ENCODE measurements around the gene MACROD1. TPM values are rescaled to one million over a fixed set of nuclear protein-coding genes. Genes with fewer than 3 reads are reported as not detected.

The MACROD1 gene
- total and polyA plus RNA-seq, 10 of the 15 experiments (the other 5 are each of a cell fraction or from before 2014, with no cell fraction given) = 1.2 to 22.7 (median 11.3) TPM; not detected in 1

DNA sequence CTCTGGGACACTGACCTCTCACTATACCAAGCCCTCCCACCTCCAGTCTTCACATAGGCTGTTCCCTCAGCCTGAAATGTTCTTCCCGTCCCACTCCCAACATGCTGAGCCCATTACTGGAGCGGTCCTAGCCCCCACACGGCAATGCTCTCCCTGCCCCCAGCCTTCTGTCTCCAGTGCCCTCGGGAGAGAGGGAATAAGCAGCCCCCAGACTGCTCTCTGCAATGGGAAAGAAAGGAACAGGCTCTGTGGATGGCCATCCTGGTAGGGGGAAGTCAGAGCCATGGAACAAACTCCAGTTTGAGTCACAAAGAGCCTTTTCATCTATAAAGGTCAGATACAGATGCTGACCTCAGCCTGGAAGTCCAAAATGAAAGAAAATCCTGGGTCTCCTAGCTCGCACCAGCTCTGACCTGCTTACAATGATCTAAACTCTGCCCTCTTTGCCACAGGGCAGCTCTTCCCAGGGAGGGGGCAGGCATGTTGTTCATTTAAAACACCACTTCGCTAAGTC is 67.5 kb downstream of the MACROD1 start (continued):
- TF ChIP-seq ZNF274 (IDR thresholded peaks at IDR 0.05; ENCODE audit: insufficient read depth, insufficient read length) (no peak), HDGF (IDR thresholded peaks at IDR 0.05) (no peak)
- TF ChIP-seq, protein P1, sequence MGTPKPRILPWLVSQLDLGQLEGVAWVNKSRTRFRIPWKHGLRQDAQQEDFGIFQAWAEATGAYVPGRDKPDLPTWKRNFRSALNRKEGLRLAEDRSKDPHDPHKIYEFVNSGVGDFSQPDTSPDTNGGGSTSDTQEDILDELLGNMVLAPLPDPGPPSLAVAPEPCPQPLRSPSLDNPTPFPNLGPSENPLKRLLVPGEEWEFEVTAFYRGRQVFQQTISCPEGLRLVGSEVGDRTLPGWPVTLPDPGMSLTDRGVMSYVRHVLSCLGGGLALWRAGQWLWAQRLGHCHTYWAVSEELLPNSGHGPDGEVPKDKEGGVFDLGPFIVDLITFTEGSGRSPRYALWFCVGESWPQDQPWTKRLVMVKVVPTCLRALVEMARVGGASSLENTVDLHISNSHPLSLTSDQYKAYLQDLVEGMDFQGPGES (IDR thresholded peaks at IDR 0.05) = no peak

DNA sequence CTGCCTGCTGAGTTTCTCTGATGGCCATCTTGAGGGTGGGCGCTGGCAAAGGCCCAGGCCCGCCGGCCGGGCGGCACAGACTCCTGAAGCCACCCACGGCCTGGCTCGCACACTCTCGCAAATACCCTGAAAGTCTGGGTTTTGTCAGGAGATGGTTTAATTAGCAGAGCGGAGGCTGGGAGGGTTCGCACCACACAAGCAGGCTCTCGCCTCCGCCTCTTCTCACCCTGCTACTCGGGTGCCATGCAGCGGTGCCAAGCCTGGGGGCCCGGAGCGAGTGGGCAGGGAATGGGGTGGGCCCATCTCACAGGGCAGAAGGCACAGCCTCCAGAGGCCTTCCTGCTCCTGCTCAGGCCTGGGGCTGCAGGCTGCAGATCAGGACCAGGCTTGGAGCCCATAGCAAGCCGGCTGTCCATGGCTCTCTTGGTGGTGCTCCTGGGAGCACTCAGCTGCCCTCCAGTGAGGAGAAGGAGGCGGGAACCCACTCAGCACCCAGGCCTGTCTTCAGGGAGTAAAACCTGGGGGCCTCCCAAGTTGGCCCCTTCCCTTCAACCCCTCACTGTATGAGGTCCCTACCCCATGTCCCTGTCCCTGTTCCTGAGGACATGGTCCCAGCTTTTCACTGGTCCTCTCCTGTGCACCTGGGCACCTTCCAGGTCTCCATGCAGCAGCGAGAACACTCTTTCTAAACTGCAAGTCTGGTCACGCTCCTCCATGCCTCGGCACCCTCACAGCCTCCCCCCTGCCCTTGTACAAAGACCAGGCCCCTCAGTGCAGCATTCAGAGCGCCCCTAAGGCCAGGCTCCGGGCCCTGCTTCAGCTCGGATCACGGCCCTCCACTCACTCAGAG is 68.2 kb downstream of the MACROD1 start:
- no peak for ATAC-seq
- Histone ChIP-seq H3K9me3 (replicated peaks; ENCODE audit: control insufficient read depth, insufficient read depth, low read length) (no peaks in the 10 kb centered on the region), H2AFZ (ENCODE audit: control insufficient read depth, low read depth, low read length) (no peak overlapping the region), H3K4me3 (no peak overlapping the region), H3K4me1 (ENCODE audit: control insufficient read depth, insufficient read depth, low read length) (no peaks in the 10 kb centered on the region; the same call in 1 of the 2 replicates), H3K27me3 (replicated peaks in 1 of 2; ENCODE audit: control insufficient read depth in 2 of 2, insufficient read depth in 2 of 2, low read length in 1 of 2) (no peaks in the 10 kb centered on the region; a peak in 1 of 4 replicates), H3K79me2 (ENCODE audit: control insufficient read depth, insufficient read depth, low read length) (no peaks in the 10 kb centered on the region), H3K9ac (ENCODE audit: control insufficient read depth, insufficient read depth, low read length) (no peak overlapping the region), H4K20me1 (ENCODE audit: control insufficient read depth, insufficient read depth) (no peaks in the 10 kb centered on the region), H3K4me2 (ENCODE audit: control insufficient read depth, insufficient read depth) (no peak overlapping the region), H3K27ac (ENCODE audit: control insufficient read depth, insufficient read depth) (no peak overlapping the region), H3K36me3 (ENCODE audit: control insufficient read depth in 2 of 2, insufficient read depth in 2 of 2, low read length in 1 of 2) (no peaks in the 10 kb centered on the region)
- WGBS (ENCODE audit: insufficient coverage, insufficient replicate concordance, low lambda C conversion rate, missing lambda C conversion rate) = 36% methylated on average over 25 of the region's 25 CpGs
- SMC1A ChIA-PET (ENCODE audit: uncharacterized antibody, unreplicated experiment) = no interaction called here
- FAIRE-seq = no peak
- in situ Hi-C loops (cut with MboI) = no loop called here
- no peak for TF ChIP-seq KAT2A (conservative IDR thresholded peaks at IDR 0.05; ENCODE audit: control insufficient read depth, low read depth, low read length)
- no peak for TF ChIP-seq GATAD2B (conservative IDR thresholded peaks at IDR 0.05; ENCODE audit: low read depth)
- TF ChIP-seq ASH2L (IDR thresholded peaks at IDR 0.05; ENCODE audit: borderline replicate concordance, low read depth) = no peak
- no peak for TF ChIP-seq ZBED1 (IDR thresholded peaks at IDR 0.05; ENCODE audit: borderline replicate concordance)
- TF ChIP-seq NFXL1 (IDR thresholded peaks at IDR 0.05; ENCODE audit: borderline replicate concordance) = no peak
- RAD21 ChIA-PET (ENCODE audit: unreplicated experiment) = no interaction called here
- BruUV-seq (replicated peaks) = no TSS peak
- POLR2A ChIA-PET = no interaction called here
- no peak for DNase-seq (ENCODE audit: low read depth, low spot score)
- CTCF ChIA-PET = no interaction called here
- intact Hi-C loops (cut with micrococcal nuclease; ENCODE audit: unreplicated experiment) = no loop called here

All from GM12878 (cell line).